Hematopoietic multipotent progenitor cell (in vitro differentiated cells): ENCODE measurements around the gene SOCS2. TPM values are rescaled to one million over a fixed set of nuclear protein-coding genes. Genes with fewer than 3 reads are reported as not detected.
"Not testable (repeated sequence)": the region's sequence is repeated elsewhere in the genome, so short reads cannot be mapped to it uniquely, and the experiment has no call there.

ENCODE experiments used
- DNase-seq, 3 donors: peaks; one replicate each; pipeline ENCODE4 v3.0.0-alpha.2; 2011 to 2015; ENCODE audit warnings: low read depth in 2 of 3, low spot score in 2 of 3
- total RNA-seq: library from RNA; depleted of rRNA; stranded (reverse); fragments of >200 nt; gene quantifications from one replicate; pipeline ENCODE4 v1.2.3, GENCODE V29; 2012

SOCS2 gene
- total RNA-seq, 1 donor = 128 TPM

- no peak for DNase-seq
Measured at GRCh38 chr12:93592641-93593406, 20.3 kb downstream of the SOCS2 start.

DNA sequence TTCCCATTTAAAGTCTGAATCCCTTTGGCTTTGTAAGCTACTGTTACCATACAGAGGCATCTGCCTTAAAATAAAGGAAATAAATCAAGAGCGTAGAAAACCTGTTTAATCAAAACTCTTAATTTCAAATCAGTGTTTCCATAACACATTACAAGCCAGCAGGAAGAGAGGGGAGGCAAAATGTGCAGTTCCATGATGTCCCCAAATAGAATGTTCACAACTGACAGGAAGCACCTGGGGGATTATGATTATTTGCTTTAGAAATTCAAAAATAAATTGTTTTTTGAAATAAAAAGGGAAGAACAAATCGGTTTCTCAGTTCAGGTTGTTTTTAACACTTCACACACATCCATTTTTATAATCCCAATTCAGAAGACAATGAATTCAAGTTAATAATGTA lies 21.4 kb downstream of the SOCS2 start:
- DNase-seq = peak in 2 of 3 donors; percentile 76 to 93

DNA sequence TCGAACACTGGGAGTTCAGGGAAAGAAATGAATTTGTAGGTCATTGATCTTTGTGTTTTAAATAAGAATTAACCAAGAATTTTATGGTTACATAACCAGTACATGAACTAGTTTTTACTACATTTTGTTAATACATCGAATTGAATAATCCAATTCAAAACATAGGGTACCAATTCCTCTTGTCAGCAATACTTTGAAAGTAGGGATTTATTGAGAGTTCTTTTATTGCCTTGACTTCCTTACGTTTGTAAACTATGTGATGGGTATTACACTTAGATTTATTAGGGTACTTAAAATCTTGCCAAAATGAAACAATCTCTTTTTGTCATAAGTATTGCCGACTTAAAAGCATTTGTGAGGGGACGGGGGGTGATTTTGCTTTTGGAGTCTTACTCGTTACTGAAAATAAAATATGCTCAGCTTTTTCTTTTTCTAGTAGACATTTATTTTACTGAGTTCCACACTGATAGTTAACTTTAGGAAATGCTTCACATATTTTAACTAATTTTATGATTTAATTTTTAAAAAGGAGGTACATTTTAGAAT lies 22.4 kb downstream of the SOCS2 start:
- peak in 1 of 3 donors; percentile 39 for DNase-seq

DNA sequence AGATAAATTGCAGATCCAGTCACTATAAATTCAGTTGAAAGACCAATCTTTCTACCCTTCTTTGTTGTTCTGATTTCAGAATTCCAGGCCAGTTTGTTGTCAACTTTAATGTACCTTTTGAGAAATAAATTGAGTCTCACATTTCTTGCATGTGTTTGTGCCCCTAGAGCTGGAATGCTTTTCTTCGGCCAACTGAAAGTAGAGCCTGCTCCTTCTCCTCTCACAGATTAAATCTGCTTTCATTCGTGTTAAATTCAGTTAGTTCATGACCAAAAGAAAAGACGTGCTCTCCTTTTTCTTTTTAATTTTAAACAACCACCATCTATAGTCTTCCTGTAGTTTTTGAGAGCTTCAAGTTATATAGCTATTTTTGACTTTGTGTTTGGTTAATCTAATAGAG lies 22.9 kb downstream of the SOCS2 start:
- DNase-seq = peak in 1 of 3 donors; percentile 51

DNA sequence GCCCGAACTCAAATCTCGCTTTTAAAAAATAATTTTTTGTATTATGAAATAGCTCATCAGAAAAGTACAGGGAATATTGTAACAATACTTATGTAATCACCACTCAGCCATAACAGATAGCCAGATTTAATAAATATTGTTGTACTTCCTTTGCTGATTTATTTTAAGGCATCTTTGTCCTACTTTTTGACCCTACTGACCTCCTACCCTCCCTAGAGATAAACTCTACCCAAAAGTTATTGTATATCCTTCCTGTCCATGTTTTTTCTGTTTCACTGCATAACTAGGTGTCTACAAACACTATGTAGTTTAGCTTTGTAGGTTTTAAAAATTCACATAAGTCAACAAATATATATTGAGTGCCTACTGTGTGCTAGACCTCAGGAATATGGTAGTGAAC lies 25.1 kb downstream of the SOCS2 start:
- DNase-seq = no peak

DNA sequence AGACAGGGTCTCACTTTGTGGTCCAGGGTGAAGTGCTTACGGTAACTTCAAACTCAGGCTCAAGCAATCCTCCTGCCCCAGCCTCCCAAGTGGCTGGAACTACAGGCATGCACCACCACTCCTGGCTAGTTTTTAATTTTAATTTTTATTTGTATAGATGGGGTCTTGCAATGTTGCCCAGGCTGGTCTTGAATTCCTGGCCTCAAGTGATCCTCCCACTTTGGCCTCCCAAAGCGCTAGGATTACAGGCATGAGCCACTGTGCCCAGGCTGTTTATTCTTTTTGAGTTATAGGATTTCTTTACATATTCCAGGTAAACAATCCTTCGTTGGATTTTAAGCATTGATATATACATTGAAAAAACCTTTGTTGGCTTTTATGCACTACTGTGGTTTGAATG lies 26.7 kb downstream of the SOCS2 start:
- no peak for DNase-seq

DNA sequence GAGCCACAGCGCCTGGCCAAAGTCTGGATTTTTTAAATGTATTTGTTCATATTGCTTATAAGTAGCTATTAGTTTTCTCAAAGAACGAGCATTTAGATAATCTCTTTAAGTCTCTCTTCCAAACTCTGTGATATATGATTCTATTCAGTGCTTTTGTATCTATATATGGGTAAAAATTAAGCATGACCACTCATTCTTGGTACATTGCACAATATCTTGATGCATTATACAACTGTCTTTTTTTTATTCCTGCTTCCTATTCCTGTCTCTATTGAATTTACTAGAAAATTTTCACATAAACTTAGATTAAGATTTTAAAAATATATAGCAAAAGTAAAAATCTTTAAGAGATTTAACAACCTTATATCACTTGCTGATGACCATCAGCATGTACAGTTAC lies 29.1 kb downstream of the SOCS2 start:
- DNase-seq = no peak

DNA sequence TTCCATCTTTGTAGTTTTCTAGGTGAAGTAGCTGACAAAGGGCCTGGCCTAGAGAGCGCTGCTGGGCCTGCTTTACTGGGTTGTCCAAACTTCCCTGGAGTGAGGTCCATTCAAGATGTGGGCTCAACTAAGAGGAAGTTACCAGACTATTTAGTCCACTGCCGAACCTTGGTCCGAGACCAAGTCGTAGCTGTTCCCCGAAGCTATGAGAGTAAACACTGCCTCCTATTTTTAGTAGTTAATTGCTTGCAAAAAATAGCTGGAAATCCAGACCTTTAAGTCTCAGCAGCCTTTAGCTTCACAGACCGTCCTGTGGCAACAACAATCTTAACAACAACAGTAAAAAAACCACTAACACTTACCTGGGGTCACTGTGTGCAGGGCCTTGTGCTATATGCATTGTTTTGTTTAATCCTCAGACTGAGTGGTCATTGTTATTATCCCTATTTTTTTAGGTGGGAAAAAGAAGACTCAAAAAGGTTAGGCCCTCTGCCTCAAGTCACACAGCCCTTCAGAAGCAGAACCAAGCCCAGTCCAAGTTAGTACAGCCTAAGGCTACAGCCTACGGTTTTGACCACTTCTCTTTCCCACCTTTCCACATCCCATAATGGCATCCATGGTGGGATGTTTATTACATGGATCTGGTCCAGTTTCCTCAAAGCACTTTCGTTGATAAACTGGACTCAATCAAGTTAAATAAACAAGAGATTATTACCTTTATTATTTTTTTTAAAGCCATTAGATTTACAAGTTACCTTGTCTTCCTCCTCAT lies 30.6 kb downstream of the SOCS2 start:
- DNase-seq = no peak

GRCh38 chr12:93603762-93604161 lies 31.3 kb downstream of the SOCS2 start:
- DNase-seq = peak in 1 of 3 donors; percentile 67

GRCh38 chr12:93608313-93608712 lies 35.8 kb downstream of the SOCS2 start:
- no peak for DNase-seq

GRCh38 chr12:93609281-93610192 lies 37.1 kb downstream of the SOCS2 start:
- DNase-seq = no peak

GRCh38 chr12:93612776-93613175 lies 40.3 kb downstream of the SOCS2 start:
- no peak for DNase-seq

DNA sequence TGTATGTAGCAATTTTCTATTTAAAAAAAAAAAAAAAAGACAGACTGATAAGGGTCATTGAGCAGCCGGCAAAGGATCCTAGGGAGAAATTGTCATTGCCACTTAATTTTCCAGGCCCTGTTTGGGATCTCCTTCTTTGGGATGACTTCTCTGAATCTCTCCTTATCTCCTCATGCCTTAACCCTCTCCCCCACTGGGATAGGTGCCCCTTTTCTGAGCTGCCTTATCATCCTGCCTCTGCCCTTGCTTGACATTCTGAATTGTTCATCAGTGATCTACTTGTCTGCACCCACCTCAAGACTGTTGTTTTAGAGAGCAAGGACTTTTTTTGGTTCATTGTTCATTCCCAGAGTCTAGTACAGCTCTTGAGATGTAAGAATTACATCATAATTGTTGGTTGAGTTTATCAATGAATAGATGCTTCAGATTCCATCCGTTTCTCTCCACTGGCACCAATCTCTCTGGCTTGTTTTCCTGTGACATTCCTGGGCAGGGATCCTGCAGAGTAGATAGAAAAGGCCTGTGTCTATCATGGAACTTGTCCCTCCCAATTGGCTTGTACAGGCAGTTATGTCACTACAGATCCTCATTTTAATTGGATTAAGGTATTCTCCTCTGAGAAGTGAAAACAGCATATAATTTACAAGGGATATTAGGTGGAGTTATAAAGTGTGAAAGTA lies 42.6 kb downstream of the SOCS2 start:
- no peak for DNase-seq

DNA sequence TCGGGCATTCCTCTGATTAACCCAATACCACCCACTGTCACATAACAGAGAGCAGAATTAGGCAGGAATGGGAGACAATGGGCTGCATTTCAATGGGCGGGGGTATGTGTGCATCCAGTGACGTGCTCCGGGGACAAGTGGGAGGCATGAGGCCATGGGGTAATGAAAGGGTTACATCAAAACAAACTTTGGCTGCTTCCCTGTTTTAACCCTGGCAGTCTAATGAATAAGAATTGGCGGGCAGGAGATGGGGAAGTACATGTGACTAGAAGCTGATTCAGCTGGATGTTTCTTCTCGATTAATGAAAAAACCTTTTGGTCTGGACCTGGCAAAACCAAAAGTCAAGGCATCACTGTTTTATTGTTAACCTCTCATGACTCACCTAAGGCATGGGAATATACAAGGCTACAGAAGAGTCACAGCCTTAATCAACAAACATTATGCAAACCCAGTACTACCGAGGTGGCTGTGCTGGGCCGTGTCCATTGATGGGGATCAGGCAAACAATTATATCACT lies 44.2 kb downstream of the SOCS2 start:
- peak in 1 of 3 donors; percentile 19 for DNase-seq

DNA sequence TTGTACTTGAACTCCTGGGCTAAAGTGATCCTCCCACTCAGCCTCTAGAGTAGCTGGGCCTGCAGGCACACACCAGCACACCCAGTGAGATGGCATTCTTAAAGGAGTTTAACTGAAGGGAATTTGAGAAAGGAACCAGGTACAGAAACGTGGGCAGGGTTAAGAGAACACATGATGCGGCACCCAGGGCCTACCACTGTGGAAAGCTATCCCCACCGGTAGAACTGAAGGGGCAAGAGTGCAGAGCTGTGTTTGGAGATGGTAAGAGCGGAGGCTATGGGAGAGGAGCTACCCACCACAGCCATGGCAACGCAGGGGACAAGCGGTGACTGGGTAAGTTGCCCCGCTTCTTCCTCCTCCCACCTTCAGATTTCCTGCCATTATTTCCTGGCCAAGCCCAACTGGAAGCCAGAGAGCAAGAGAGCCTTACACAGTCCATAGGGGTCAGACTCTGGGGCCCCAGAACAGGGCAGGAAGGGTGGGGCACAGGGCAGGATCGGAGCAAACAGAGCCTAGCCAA lies 46.5 kb downstream of the SOCS2 start:
- DNase-seq = no peak

DNA sequence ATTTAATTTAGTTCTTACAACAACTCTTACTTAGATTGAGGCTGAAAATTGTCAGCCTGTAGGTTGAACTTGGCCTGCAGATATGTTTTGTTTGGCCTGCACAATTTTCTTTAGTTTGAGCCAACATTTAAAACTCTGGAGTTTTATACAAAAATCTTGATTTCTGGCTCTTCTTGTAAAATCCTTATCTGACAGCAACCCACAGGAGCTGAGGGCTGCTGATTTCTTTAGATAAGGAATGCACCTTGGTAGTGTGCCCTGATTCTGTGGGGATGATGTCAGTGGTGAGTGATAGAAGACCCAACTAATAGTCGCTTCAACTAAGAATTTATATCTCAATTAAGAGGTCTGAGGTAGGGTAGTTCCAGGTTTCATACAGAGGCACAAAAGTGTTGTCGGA lies 49.5 kb downstream of the SOCS2 start:
- no peak for DNase-seq

GRCh38 chr12:93622485-93622884 lies 50.0 kb downstream of the SOCS2 start:
- DNase-seq = no peak

DNA sequence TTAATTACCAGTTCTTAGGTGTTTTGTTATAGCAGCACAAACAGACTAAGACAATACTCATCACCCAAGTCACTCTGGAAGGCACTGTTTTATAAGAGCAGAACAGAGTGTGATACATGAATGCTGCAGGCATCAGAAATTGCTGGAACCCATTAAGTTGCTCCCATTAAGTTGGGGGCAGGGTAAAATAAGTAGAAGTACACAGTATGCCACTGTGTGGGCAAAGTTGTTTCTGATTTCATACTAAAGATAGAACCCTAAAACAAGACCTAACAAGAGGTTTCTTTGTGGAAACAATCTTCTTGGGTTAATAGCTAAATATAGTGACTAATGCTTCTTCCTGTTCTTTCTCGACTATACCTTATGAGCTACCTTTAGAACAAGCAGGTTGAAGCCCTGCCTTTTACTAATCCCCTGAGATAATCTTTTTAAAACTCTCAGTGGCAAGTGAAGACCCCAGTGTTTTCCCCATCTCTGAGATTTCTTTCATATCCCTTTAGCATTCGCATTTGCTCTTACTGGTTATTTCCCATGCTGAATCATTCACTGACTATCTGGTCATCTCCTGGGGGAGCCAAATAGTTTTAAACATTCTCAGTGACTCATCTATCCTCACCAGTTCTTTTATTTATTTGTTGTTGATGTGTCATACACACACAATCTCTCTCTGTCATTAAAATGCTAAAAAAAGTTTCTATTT lies 52.3 kb downstream of the SOCS2 start:
- DNase-seq = no peak

DNA sequence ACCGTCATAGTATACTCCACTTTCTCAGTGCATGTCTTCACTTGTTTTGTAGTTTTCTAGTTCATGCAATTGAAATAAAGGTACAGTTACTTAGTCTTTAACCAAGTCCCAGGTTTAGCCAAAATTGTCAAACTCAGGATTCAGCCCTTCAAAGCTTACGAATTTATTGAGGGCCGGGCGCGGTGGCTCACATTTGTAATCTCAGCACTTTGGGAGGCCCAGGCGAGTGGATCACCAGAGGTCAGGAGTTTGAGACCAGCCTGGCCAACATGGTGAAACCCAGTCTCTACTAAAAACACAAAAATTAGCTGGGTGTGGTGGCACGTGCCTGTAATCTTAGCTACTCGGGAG lies 52.8 kb downstream of the SOCS2 start:
- DNase-seq = not testable (repeated sequence)
